GM13976 (cell line): Measurements from ENCODE around the gene ABCG8.
"Not testable (repeated sequence)": the region's sequence is repeated elsewhere in the genome, so short reads cannot be mapped to it uniquely, and the experiment has no call there.

Experiments
- DNase-seq: peaks from one replicate; pipeline ENCODE4 v3.0.0; 2012; ENCODE audit warnings: low spot score
- in situ Hi-C: fragments of 300-500 bp; cut with MboI; formaldehyde crosslinking; loops from one replicate; pipeline ENCODE4 v1.12.0; 2022; ENCODE audit warnings: low sequenced_read_pairs, mixed read lengths, inconsistent platforms; ENCODE audit not compliant: unreplicated experiment
- TF ChIP-seq, protein P1 (sequence below): IDR thresholded peaks from 2 replicates; pipeline ENCODE4 v1.5.1; 2012; ENCODE audit warnings: borderline replicate concordance, mild to moderate bottlenecking; ENCODE audit not compliant: insufficient read depth; ENCODE audit errors: extremely low read depth, missing control alignments, control extremely low read depth

ABCG8 gene

DNA sequence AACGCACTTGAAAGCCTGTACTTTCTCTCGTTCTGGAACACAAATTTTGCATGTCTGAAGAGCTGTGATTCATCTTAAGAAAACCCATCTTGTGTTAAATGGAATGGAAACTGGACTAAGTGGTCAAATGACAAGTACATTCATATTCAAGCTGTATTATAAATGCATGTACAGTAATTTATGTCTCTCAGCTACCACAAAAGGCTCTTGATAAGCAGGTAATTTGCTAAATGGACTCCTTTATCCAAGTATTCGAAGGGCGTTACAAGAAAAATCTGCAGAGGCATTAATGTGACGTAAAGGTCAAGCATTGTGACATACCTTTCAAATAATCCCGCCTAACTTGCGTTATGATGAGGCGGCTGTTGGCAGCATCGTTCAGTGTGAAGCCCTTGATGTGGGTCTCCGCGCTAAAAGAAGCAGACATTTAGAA lies 66.6 kb downstream of the ABCG8 start:
- DNase-seq: peak; percentile 21
- in situ Hi-C loops: no loop called here
- TF ChIP-seq, protein P1, sequence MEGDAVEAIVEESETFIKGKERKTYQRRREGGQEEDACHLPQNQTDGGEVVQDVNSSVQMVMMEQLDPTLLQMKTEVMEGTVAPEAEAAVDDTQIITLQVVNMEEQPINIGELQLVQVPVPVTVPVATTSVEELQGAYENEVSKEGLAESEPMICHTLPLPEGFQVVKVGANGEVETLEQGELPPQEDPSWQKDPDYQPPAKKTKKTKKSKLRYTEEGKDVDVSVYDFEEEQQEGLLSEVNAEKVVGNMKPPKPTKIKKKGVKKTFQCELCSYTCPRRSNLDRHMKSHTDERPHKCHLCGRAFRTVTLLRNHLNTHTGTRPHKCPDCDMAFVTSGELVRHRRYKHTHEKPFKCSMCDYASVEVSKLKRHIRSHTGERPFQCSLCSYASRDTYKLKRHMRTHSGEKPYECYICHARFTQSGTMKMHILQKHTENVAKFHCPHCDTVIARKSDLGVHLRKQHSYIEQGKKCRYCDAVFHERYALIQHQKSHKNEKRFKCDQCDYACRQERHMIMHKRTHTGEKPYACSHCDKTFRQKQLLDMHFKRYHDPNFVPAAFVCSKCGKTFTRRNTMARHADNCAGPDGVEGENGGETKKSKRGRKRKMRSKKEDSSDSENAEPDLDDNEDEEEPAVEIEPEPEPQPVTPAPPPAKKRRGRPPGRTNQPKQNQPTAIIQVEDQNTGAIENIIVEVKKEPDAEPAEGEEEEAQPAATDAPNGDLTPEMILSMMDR: no peak

DNA sequence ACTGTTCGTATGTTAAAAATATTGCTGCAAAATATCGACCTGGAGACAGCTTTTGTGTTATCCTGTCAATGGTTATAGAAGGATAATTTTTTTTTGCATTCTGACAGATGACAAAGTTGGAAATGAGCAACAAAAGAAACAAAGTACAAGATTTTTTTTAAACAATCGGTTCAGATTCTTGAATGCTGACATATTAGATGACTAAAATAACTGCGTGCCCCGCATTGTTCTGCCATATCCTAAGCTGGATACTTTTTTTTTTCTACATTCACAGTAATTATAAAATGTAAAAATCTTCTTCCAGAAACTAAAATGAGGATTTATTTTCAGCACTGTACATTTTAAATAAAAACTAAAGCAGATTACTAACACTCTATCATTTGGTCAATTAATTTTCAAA lies 67.1 kb downstream of the ABCG8 start:
- TF ChIP-seq, protein P1: no peak
- DNase-seq: no peak
- in situ Hi-C loops: no loop called here

DNA sequence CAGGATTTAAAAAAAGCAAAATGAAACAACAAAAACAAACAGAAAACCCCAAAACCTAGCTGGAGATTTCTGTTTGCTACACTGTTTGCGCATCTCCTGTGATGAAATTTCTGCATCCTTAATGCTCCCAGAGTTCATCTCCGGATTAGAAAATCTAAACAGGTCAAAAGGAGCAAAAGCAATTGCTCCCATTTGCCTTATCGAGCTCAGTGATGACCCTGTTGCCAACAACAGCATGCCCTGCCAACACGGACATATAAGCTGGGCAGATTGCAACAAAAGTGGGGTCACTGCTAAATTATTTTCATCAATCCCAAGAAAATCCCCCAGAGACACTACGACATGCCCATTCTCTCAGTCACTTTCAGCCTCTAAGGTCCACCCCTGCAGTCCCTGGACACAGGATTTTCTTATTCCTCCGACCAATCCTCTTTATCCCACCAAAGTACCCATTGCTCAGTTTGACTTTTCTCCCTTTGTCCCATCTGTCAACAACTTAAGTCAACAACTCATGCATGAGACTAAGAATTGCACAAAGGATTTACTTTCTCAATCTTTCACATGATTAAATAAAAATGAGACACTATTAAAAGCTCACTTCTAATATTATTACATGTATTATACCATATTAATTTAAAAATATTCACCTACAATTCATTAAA lies 67.8 kb downstream of the ABCG8 start:
- in situ Hi-C loops: no loop called here
- TF ChIP-seq, protein P1: no peak
- DNase-seq: no peak

DNA sequence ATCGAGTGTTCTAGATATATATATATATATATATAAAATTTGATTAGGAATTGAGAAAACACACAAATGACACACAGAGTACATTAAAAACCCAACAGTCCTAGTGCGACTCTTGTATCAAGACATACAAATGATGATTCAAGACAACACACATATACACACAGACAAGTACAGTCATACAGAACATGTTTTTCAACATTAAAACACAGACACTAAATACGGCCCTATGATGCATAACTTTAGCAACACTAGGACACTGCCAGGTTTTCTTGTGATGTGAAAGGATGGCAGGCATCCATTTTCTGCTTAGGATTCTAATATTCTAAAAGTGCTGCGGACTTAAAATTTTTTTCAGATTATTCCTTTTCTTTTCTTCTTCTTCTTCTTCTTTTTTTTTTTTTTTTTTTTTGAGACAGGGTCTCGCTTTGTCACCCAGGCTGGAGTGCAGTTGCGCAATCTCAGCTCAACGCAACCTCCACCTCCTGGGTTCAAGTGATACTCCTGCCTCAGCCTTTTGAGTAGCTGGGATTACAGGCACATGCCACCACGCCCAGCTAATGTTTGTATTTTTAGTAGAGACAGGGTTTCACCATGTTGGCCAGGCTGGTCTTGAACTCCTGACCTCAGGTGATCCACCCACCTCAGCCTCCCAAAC lies 72.5 kb downstream of the ABCG8 start:
- in situ Hi-C loops: not testable (repeated sequence)

DNA sequence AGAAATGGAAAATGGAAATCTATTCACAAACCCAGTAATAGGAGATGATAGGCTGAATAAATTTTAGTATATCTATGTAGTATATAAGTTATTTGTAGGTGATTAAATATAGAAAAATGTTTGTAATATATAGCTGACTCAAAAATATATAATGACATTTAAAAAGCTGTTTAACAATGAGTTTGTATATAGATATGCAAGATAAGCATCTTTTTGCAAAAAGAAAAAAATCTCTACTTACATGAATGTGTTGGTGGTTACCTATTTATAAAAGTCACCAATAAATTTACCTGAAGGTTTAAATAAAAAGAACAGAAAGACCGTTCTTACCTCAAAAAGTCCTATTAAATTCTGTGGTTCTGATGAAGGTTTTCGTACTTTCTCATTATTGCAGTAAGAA lies 85.7 kb downstream of the ABCG8 start:
- in situ Hi-C loops: no loop called here
- TF ChIP-seq, protein P1: no peak

More for the DNA sequence above, 72.5 kb downstream of the ABCG8 start:
- DNase-seq: not testable (repeated sequence)

DNA sequence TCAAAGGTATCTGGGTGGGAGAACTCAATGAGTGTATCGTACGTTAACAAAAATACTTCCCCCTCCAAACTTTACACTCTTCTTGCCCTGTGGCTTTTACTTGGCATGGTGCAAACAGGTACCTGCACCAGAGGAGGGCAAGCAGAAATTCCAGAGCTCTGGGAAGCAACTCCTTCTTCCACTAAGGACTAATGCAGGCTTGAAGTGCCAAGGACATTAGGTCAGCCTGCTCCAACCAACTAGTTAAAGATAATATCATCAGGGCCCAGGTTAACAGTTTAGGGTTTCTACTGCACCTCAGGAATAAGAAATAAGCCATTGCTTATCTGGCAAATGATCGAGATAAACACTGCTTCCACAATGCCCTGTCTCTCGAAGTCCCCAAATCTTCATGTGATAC lies 86.7 kb downstream of the ABCG8 start:
- TF ChIP-seq, protein P1: no peak
- DNase-seq: no peak
- in situ Hi-C loops: no loop called here

More for the DNA sequence above, 85.7 kb downstream of the ABCG8 start:
- DNase-seq: no peak

DNA sequence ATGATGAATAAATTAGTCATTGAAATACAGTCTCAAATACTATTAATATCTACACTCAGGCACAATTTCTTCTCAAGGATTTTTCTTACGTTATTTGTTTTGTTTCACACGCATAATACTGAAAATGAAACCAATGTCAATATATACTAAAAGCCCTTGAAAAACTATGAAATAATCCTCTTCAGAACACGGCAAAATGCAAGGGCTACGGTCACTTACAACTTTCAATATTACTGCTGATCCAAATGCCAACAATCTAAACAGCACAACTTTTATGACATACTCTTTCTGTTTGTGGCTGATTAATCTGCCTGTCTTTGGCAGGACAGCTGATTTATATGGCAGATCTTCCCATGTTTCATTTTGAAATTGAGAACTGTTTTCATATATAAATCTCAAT lies 88.7 kb downstream of the ABCG8 start:
- in situ Hi-C loops: no loop called here
- TF ChIP-seq, protein P1: no peak
- DNase-seq: peak; percentile 25
